GM12864 (cell line): ENCODE data around the gene GLE1.

ENCODE experiments used
- DNase-seq: peaks from one replicate; pipeline ENCODE4 v3.0.0-alpha.2; 2011; ENCODE audit warnings: low read depth
- H3K4me3 ChIP-seq: 2 replicates; pipeline ENCODE4 v1.5.1; 2011; ENCODE audit warnings: mild to moderate bottlenecking, low read depth, low read length, control low read depth
- TF ChIP-seq, protein P1 (sequence below): IDR thresholded peaks from 2 replicates; pipeline ENCODE4 v1.5.1; 2011; ENCODE audit warnings: low read depth, mild to moderate bottlenecking, moderate library complexity, low read length, control low read depth, inconsistent platforms; ENCODE audit errors: missing control alignments

GLE1 gene

DNA sequence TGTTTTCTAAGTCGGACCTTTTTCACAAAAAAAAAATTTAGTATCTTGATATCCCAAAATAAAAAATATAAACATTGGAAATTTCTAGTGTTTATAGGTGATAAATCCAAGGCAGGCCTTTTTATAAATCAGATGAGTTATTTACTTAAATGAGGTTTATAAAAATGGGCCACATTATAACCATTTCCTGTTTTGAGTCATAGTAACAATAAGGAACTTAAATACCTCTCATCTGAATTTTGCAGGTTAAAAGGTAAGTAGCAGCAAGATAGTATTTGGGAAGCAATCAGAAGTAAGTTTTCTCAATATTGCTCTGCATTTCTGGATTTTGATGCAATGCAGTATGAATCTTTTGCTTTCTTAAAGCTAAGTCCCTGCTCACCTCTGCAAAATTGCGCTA, 51.8 kb downstream of the GLE1 start:
- H3K4me3 ChIP-seq = no peak overlapping the region
- DNase-seq = no peak
- TF ChIP-seq, protein P1, sequence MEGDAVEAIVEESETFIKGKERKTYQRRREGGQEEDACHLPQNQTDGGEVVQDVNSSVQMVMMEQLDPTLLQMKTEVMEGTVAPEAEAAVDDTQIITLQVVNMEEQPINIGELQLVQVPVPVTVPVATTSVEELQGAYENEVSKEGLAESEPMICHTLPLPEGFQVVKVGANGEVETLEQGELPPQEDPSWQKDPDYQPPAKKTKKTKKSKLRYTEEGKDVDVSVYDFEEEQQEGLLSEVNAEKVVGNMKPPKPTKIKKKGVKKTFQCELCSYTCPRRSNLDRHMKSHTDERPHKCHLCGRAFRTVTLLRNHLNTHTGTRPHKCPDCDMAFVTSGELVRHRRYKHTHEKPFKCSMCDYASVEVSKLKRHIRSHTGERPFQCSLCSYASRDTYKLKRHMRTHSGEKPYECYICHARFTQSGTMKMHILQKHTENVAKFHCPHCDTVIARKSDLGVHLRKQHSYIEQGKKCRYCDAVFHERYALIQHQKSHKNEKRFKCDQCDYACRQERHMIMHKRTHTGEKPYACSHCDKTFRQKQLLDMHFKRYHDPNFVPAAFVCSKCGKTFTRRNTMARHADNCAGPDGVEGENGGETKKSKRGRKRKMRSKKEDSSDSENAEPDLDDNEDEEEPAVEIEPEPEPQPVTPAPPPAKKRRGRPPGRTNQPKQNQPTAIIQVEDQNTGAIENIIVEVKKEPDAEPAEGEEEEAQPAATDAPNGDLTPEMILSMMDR = no peak

DNA sequence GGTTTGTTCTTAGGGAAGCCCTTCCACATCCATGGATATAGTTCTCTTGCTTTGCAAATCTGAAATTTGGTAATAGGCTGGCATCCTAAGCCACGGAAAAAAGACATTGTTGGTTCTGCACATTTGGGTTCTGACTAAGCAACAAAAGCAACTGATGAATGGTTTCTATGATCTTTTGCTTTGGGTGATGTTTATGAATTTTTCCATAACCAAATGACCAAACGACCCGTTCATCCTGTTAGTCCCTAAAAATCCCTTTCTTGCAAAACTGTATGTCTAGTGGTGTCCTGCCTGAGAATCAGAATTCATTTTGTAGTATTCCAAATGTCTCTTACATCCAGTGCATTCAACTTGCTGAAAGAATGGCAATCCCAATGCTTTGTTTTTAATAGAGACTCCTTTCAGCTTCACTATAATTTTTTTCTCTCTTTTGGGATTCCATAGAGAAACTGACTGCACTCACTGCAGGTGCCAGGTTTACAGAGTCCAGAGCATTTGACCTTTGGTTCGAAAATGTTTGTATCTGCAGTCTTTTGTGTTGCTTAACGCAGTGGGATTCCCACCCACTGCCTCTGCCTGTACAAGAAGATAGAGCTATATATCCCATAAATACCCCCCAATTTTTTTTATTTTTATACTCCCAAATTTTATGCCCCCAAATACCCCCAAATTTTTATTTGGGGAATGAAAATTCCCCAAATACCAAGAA, 52.6 kb downstream of the GLE1 start:
- H3K4me3 ChIP-seq = no peak overlapping the region
- DNase-seq = no peak
- TF ChIP-seq, protein P1 = no peak

DNA sequence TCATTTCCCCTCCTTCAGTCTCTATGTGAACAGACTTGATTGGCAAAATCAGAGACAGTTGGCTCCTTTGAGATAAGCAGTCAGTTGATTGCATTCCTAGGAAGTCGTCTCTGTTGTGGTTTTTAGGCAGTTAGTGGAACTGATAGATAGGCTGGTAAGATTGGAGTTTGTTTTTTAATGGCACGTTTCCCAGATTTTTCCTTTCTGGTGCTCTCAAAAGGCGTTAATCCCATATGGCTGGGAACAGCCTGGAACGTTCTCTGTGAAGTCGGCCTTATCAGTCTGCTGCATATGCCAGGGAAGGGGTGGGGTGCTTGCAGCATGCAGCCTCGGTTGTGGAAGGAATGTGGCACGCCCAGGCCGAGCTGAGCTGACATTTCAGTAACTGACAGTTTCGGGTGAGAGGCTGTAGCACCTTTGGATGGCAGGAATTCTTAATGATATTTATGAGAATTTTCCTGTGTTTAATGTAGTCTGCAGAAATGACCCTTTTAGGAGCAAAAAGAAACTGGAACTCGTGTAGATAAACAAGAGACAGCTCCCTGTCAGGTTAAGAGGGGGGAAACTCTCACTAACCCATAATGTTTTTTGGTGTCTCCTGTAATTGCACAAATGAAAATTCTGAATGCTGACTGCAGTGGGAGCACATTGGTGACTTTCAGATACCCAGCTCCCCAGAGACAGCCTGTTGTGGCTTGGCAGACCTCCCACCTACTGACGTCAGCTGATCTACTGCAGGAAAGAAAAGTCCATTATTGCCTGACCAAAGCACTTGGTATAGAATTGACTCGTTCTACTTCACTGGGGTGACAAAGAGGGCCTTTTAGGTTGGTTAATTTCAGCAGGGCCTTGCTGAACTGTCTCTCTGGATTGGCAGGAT, 54.2 kb downstream of the GLE1 start:
- DNase-seq = peak; percentile 61
- H3K4me3 ChIP-seq = peak overlapping the region; percentile 27
- TF ChIP-seq, protein P1 = no peak

DNA sequence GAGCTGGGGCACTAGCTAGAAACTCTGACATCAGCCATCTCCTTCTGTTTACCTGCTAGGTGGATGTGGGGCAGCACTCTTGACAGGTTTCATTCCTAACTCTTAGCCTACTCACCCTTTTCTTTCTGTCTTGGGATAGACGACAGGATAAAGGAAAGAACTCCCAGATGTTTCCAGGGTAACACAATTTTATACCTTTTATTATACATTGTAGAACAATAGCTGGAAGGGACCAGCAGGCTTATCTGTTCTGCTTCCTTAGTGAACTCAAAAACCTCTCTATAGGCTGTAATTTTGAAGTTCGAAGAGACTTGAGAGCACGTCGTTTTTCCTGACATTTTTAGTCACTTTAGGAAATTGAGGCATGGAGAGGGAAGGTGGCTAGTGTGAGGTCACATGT, 61.1 kb downstream of the GLE1 start:
- DNase-seq = no peak
- H3K4me3 ChIP-seq = no peak overlapping the region
- TF ChIP-seq, protein P1 = no peak

DNA sequence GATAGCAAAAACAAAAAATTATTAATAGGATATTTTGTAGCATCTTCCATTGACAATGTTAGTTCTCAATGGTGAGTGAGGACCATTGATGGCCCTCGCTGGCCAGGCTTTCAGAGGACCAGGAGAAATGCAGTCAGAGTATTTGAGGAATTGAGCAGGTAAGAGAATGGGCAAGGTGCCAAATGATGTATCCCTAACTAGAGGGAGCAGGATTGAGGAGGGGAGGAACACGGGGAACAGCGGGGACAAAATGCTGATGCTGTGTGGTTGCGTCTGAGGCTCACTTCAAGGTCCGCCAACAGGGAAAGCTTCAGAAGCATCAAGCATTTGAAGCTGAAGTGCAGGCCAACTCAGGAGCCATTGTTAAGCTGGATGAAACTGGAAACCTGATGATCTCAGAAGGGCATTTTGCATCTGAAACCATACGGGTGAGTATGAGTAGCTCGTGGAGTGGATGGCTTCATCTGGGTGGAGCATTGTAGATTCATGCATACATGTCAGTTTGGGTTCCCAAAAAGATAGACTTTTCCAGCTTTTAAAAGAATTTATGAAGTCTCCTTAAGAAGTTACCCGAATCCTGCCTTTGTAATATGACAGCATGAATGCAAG, 64.1 kb downstream of the GLE1 start:
- H3K4me3 ChIP-seq = no peak overlapping the region
- DNase-seq = no peak
- TF ChIP-seq, protein P1 = no peak

DNA sequence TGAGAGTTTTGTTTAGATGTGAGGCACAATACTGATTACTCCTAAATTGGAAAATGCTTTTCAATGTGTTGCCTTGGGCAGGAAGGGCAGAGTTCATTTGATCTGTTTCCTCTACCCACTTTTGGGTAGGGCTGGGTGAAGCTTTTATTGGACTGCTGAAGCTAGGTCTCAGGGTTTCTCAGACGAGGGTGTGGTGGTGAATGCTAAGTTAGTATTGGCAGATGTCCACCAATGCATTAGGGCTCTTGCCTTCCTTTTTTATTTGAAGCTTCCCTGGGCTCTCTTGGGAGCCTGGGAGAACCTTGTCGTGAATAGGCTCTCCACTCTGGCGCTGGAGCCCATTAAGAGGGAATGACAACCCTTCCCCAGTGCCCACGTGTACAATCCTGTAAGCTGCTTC, 71.0 kb downstream of the GLE1 start:
- TF ChIP-seq, protein P1 = no peak
- no peak for DNase-seq
- no peak overlapping the region for H3K4me3 ChIP-seq
